GM23248 (cell line): Measurements from ENCODE around the gene CRYBA1. TPM values are rescaled to one million over a fixed set of nuclear protein-coding genes. Genes with fewer than 3 reads are reported as not detected.

Experiments
- DNase-seq: peaks from one replicate; pipeline ENCODE4 v3.0.0-alpha.2; 2015
- H2AFZ ChIP-seq: fragments of 200-600 bp; sonication (generic); 2 replicates; pipeline ENCODE4 v1.6.1; 2016; ENCODE audit warnings: antibody characterized with exemption
- H3F3A ChIP-seq: fragments of 200-600 bp; sonication (generic); 2 replicates; pipeline ENCODE4 v1.6.1; 2016; ENCODE audit warnings: mild to moderate bottlenecking, antibody characterized with exemption, mixed run types; ENCODE audit not compliant: insufficient read depth
- H3K27ac ChIP-seq: fragments of 200-600 bp; sonication (generic); 2 replicates; pipeline ENCODE4 v1.5.1; 2016; ENCODE audit warnings: mild to moderate bottlenecking
- H3K27me3 ChIP-seq: fragments of 200-600 bp; sonication (generic); replicated peaks from 2 replicates; pipeline ENCODE4 v1.6.1; 2016; ENCODE audit warnings: mild to moderate bottlenecking; ENCODE audit not compliant: insufficient read depth
- H3K36me3 ChIP-seq: fragments of 200-600 bp; sonication (generic); 2 replicates; pipeline ENCODE4 v1.6.1; 2016; ENCODE audit warnings: low read depth, mild to moderate bottlenecking
- H3K4me1 ChIP-seq: fragments of 200-600 bp; sonication (generic); 2 replicates; pipeline ENCODE4 v1.6.1; 2016; ENCODE audit warnings: mild to moderate bottlenecking; ENCODE audit not compliant: insufficient read depth
- H3K4me2 ChIP-seq: fragments of 200-600 bp; sonication (generic); one replicate; pipeline ENCODE4 v1.6.1; 2016; ENCODE audit warnings: mild to moderate bottlenecking; ENCODE audit not compliant: unreplicated experiment
- H3K4me3 ChIP-seq: fragments of 200-600 bp; sonication (generic); 2 replicates; pipeline ENCODE4 v1.5.1; 2016; ENCODE audit warnings: mild to moderate bottlenecking
- H3K79me2 ChIP-seq: fragments of 200-600 bp; sonication (generic); 2 replicates; pipeline ENCODE4 v1.6.1; 2016; ENCODE audit warnings: mild to moderate bottlenecking; ENCODE audit not compliant: insufficient read depth
- H3K9ac ChIP-seq: fragments of 200-600 bp; sonication (generic); 2 replicates; pipeline ENCODE4 v1.6.1; 2016; ENCODE audit warnings: mild to moderate bottlenecking
- H3K9me2 ChIP-seq: fragments of 200-600 bp; sonication (generic); 2 replicates; pipeline ENCODE4 v1.6.1; 2016; ENCODE audit warnings: mixed run types, mild to moderate bottlenecking, moderate library complexity; ENCODE audit not compliant: insufficient read depth
- H3K9me3 ChIP-seq: fragments of 200-600 bp; sonication (generic); one replicate; pipeline ENCODE4 v1.6.1; 2017; ENCODE audit warnings: low read depth
- H4K20me1 ChIP-seq: fragments of 200-600 bp; sonication (generic); 2 replicates; pipeline ENCODE4 v1.6.0; 2016; ENCODE audit not compliant: insufficient read depth
- EZH2 ChIP-seq: fragments of 200-600 bp; sonication (generic); IDR thresholded peaks from 2 replicates; pipeline ENCODE4 v1.6.1; 2018; ENCODE audit warnings: antibody characterized with exemption, mild to moderate bottlenecking; ENCODE audit not compliant: insufficient read depth, poor library complexity, severe bottlenecking
- EZH2phosphoT487 ChIP-seq: fragments of 200-600 bp; sonication (generic); IDR thresholded peaks from 2 replicates; pipeline ENCODE4 v1.6.1; 2018; ENCODE audit warnings: antibody characterized with exemption, moderate library complexity, mild to moderate bottlenecking, low read depth; ENCODE audit not compliant: insufficient read depth
- WGBS, 2 experiments: methylation state at CpG; one replicate each; pipeline ENCODE4 v1.1.6; 2015 to 2017; ENCODE audit warnings: low lambda C conversion rate in 2 of 2, low coverage in 1 of 2; ENCODE audit errors: missing lambda C conversion rate in 2 of 2; 5-methylcytosine and 5-hydroxymethylcytosine counted together
- in situ Hi-C: fragments of 300-500 bp; cut with MboI; formaldehyde crosslinking; loops from 2 replicates; pipeline ENCODE4 v1.15.0; 2020
- polyA plus RNA-seq: library from polyadenylated mRNA; unstranded; fragments of >200 nt; fragmentation: Nextera tagmentation; extraction: Ambion mirVana; gene quantifications from 2 replicates; pipeline ENCODE4 v1.2.1, GENCODE V29; 2016
- total RNA-seq: library from RNA; depleted of rRNA; stranded (reverse); fragments of >200 nt; shearing (Covaris generic); gene quantifications from 2 replicates; pipeline ENCODE4 v1.2.3, GENCODE V29; 2014

The CRYBA1 gene
- total and polyA plus RNA-seq, 2 experiments from 2014 or later: not detected

DNA sequence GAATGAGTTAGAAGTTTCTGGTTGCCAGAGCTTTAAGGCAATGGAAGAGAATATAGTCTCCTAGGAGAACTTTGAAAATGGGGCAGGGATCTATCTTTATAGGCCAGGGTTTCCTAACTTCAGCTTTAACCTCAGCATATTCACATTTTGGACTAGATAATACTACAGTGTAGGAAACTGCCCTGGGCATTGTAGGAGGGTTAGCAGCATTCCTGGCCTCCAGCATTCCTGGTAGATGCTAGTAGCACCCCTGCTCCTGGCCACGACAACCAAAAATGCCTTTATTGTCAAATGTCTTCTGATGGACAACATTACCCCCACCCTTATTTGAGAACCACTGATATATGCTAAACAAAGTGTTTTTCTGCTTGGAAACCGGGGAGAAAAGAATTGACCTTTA lies 38.7 kb upstream of the CRYBA1 start:
- 81 to 86% methylated on average over 2 of the region's 2 CpGs for WGBS, 2 experiments
- no peak for DNase-seq

GRCh38 chr17:29209073-29209472 lies 37.6 kb upstream of the CRYBA1 start:
- in situ Hi-C loops: no loop called here
- no peak for DNase-seq
- H3F3A ChIP-seq: no peaks in the 10 kb centered on the region
- H3K9me3 ChIP-seq: no peaks in the 10 kb centered on the region
- H3K27ac ChIP-seq: no peak overlapping the region
- H3K9me2 ChIP-seq: no peaks in the 10 kb centered on the region
- no peak overlapping the region for H2AFZ ChIP-seq
- no peaks in the 10 kb centered on the region for H3K79me2 ChIP-seq
- peaks cover 8% of the 10 kb centered on the region for H3K4me1 ChIP-seq
- no peak overlapping the region for H3K4me3 ChIP-seq
- 82 to 84% methylated on average over 5 of the region's 5 CpGs for WGBS, 2 experiments
- no peaks in the 10 kb centered on the region for H3K27me3 ChIP-seq
- no peak overlapping the region for H3K9ac ChIP-seq
- H3K36me3 ChIP-seq: no peaks in the 10 kb centered on the region
- no peak for TF ChIP-seq EZH2phosphoT487
- no peak for TF ChIP-seq EZH2
- H4K20me1 ChIP-seq: no peaks in the 10 kb centered on the region
- H3K4me2 ChIP-seq: no peak overlapping the region

More for the DNA sequence above, 38.7 kb upstream of the CRYBA1 start:
- Histone ChIP-seq H2AFZ (no peak overlapping the region), H3F3A (no peaks in the 10 kb centered on the region), H3K4me2 (no peak overlapping the region), H3K79me2 (no peaks in the 10 kb centered on the region), H3K9me3 (no peaks in the 10 kb centered on the region), H3K9ac (no peak overlapping the region), H3K27ac (no peak overlapping the region), H3K9me2 (no peaks in the 10 kb centered on the region), H3K4me1 (peaks cover 7% of the 10 kb centered on the region), H3K4me3 (no peak overlapping the region), H3K27me3 (no peaks in the 10 kb centered on the region), H3K36me3 (no peaks in the 10 kb centered on the region), H4K20me1 (no peaks in the 10 kb centered on the region)
- TF ChIP-seq EZH2 (no peak), EZH2phosphoT487 (no peak)
- in situ Hi-C loops: no loop called here

- peak; percentile 72 for DNase-seq
- no peaks in the 10 kb centered on the region for H3F3A ChIP-seq
- TF ChIP-seq EZH2phosphoT487: no peak
- no peak for TF ChIP-seq EZH2
- WGBS, 2 experiments: 49 to 50% methylated on average over 2 of the region's 2 CpGs
- in situ Hi-C loops: no loop called here
- no peak overlapping the region for H3K27ac ChIP-seq
- H3K9ac ChIP-seq: no peak overlapping the region
- no peaks in the 10 kb centered on the region for H4K20me1 ChIP-seq
- no peaks in the 10 kb centered on the region for H3K9me2 ChIP-seq
- H3K27me3 ChIP-seq: no peaks in the 10 kb centered on the region
- no peak overlapping the region for H3K4me2 ChIP-seq
- no peaks in the 10 kb centered on the region for H3K9me3 ChIP-seq
- H3K4me3 ChIP-seq: no peak overlapping the region
- no peaks in the 10 kb centered on the region for H3K79me2 ChIP-seq
- no peak overlapping the region for H2AFZ ChIP-seq
- peaks cover 8% of the 10 kb centered on the region for H3K4me1 ChIP-seq
- H3K36me3 ChIP-seq: no peaks in the 10 kb centered on the region
Observed at GRCh38 chr17:29210879-29211278, 35.8 kb upstream of the CRYBA1 start.

GRCh38 chr17:29212094-29212631 lies 34.5 kb upstream of the CRYBA1 start:
- Histone ChIP-seq H3K27me3 (no peaks in the 10 kb centered on the region), H3K4me3 (no peak overlapping the region), H3K4me1 (peaks cover 8% of the 10 kb centered on the region), H2AFZ (peak overlapping the region; percentile 41; the same call in 1 of the 2 replicates), H3F3A (no peaks in the 10 kb centered on the region), H4K20me1 (no peaks in the 10 kb centered on the region), H3K4me2 (peak overlapping the region; percentile 37), H3K9ac (no peak overlapping the region), H3K79me2 (no peaks in the 10 kb centered on the region), H3K27ac (no peak overlapping the region), H3K9me2 (no peaks in the 10 kb centered on the region), H3K9me3 (no peaks in the 10 kb centered on the region), H3K36me3 (no peaks in the 10 kb centered on the region)
- DNase-seq: no peak
- WGBS, 2 experiments: 89 to 92% methylated on average over 1 of the region's 1 CpG
- in situ Hi-C loops: no loop called here
- no peak for TF ChIP-seq EZH2
- TF ChIP-seq EZH2phosphoT487: no peak

DNA sequence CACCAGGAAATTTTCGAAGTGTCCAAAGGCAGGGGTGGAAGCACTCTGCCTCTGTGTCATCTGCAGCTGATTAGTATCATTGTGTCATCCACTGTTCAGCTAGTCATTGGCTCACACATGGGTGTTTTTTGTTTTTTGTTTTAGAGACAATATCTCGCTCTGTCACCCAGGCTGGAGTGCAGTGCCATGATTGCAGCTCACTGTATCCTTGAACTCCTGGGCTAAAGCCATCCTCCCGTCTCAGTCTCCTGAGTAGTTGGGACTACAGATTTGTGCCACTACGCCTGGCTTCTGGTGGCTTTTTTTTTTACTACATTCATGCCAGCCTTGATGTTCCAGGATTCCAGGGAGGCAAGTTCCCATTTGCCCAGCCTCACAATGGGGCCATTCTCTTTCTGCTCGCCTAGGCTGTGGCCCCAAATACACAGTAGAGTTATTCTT lies 34.0 kb upstream of the CRYBA1 start:
- peak overlapping the region; percentile 37 for H3K4me2 ChIP-seq
- no peaks in the 10 kb centered on the region for H3K9me2 ChIP-seq
- H3K9ac ChIP-seq: no peak overlapping the region
- no peaks in the 10 kb centered on the region for H4K20me1 ChIP-seq
- no peaks in the 10 kb centered on the region for H3K36me3 ChIP-seq
- 15 to 20% methylated on average over 5 of the region's 5 CpGs for WGBS, 2 experiments
- in situ Hi-C loops: no loop called here
- peak overlapping the region; percentile 19; the same call in 1 of the 2 replicates for H3K27ac ChIP-seq
- no peaks in the 10 kb centered on the region for H3K79me2 ChIP-seq
- peak overlapping the region; percentile 41; the same call in 1 of the 2 replicates for H2AFZ ChIP-seq
- H3F3A ChIP-seq: no peaks in the 10 kb centered on the region
- no peak overlapping the region for H3K4me3 ChIP-seq
- no peaks in the 10 kb centered on the region for H3K27me3 ChIP-seq
- peaks cover 8% of the 10 kb centered on the region for H3K4me1 ChIP-seq
- peak; percentile 83 for DNase-seq
- TF ChIP-seq EZH2phosphoT487 (no peak), EZH2 (no peak)
- H3K9me3 ChIP-seq: no peaks in the 10 kb centered on the region
